SK-N-SH treated with all-trans-retinoic acid at 6 μM for 48 hours (cell line): ENCODE measurements around the gene CDKN3.
"Not testable (repeated sequence)": the region's sequence is repeated elsewhere in the genome, so short reads cannot be mapped to it uniquely, and the experiment has no call there.

ENCODE experiments used
- ATAC-seq: fragments of 200-7000 bp; cut with Tn5 transposase; 3 replicates; pipeline ENCODE4 v1.9.1; 2020; ENCODE audit warnings: mild to moderate bottlenecking, moderate library complexity
- BACH2 ChIP-seq: fragments of 250-450 bp; sonication (Bioruptor Pico); IDR thresholded peaks from 2 replicates; pipeline ENCODE4 v1.9.0; 2021; ENCODE audit warnings: mild to moderate bottlenecking, borderline replicate concordance
- CSRNP3 ChIP-seq: fragments of 250-450 bp; sonication (Bioruptor Pico); IDR thresholded peaks from 2 replicates; pipeline ENCODE4 v1.5.1; 2021; ENCODE audit warnings: mild to moderate bottlenecking, moderate library complexity
- ESRRG ChIP-seq: fragments of 250-450 bp; sonication (Bioruptor Pico); IDR thresholded peaks from 2 replicates; pipeline ENCODE4 v1.6.1; 2021; ENCODE audit warnings: mild to moderate bottlenecking
- GLIS3 ChIP-seq: fragments of 250-450 bp; sonication (Bioruptor Pico); IDR thresholded peaks from 2 replicates; pipeline ENCODE4 v1.5.0; 2020; ENCODE audit warnings: mild to moderate bottlenecking, moderate library complexity
- ISL1 ChIP-seq: fragments of 250-450 bp; sonication (Bioruptor Pico); IDR thresholded peaks from 2 replicates; pipeline ENCODE4 v2.1.2; 2022; ENCODE audit warnings: mild to moderate bottlenecking, moderate library complexity
- OSR1 ChIP-seq: fragments of 250-450 bp; sonication (Bioruptor Pico); IDR thresholded peaks from 2 replicates; pipeline ENCODE4 v1.8.0; 2022; ENCODE audit warnings: moderate library complexity, mild to moderate bottlenecking, inconsistent platforms
- PATZ1 ChIP-seq: fragments of 250-450 bp; sonication (Bioruptor Pico); IDR thresholded peaks from 2 replicates; pipeline ENCODE4 v1.8.0; 2020; ENCODE audit warnings: mild to moderate bottlenecking, moderate library complexity, borderline replicate concordance
- PPARA ChIP-seq: fragments of 250-450 bp; sonication (Bioruptor Pico); IDR thresholded peaks from 2 replicates; pipeline ENCODE4 v1.5.0; 2020; ENCODE audit warnings: mild to moderate bottlenecking, borderline replicate concordance
- RARB ChIP-seq: fragments of 250-450 bp; sonication (Bioruptor Pico); IDR thresholded peaks from 2 replicates; pipeline ENCODE4 v1.8.0; 2021; ENCODE audit warnings: mild to moderate bottlenecking, moderate library complexity
- TOX ChIP-seq: fragments of 250-450 bp; sonication (Bioruptor Pico); IDR thresholded peaks from 2 replicates; pipeline ENCODE4 v1.8.0; 2021; ENCODE audit warnings: mild to moderate bottlenecking, moderate library complexity, borderline replicate concordance
- TSHZ2 ChIP-seq: fragments of 250-450 bp; sonication (Bioruptor Pico); IDR thresholded peaks from 2 replicates; pipeline ENCODE4 v1.5.0; 2020; ENCODE audit warnings: mild to moderate bottlenecking, moderate library complexity
- ZC3H10 ChIP-seq: fragments of 250-450 bp; sonication (Bioruptor Pico); IDR thresholded peaks from 2 replicates; pipeline ENCODE4 v1.5.1; 2021; ENCODE audit warnings: mild to moderate bottlenecking, moderate library complexity
- ZFP3 ChIP-seq: fragments of 250-450 bp; sonication (Bioruptor Pico); IDR thresholded peaks from 2 replicates; pipeline ENCODE4 v1.5.0; 2020; ENCODE audit warnings: mild to moderate bottlenecking, moderate library complexity
- ZNF565 ChIP-seq: fragments of 450-650 bp; formaldehyde crosslinking; conservative IDR thresholded peaks from 2 replicates; pipeline ENCODE4 v1.5.0; 2020; ENCODE audit warnings: low read depth, mild to moderate bottlenecking, moderate library complexity
- ZNF8 ChIP-seq: fragments of 450-650 bp; formaldehyde crosslinking; IDR thresholded peaks from 2 replicates; pipeline ENCODE4 v1.5.0; 2020; ENCODE audit warnings: mild to moderate bottlenecking, moderate library complexity

The CDKN3 gene

GRCh38 chr14:54385556-54385955, 11.3 kb upstream of the CDKN3 start:
- no peak for ATAC-seq
- no peak for TF ChIP-seq ZNF565
- no peak for TF ChIP-seq CSRNP3

GRCh38 chr14:54387328-54387727, 9.5 kb upstream of the CDKN3 start:
- TF ChIP-seq OSR1, result no peak
- no peak for TF ChIP-seq ISL1 (CRISPR knock-in tag)
- TF ChIP-seq ZC3H10, result no peak
- no peak for TF ChIP-seq ESRRG (CRISPR knock-in tag)
- no peak for TF ChIP-seq TSHZ2 (CRISPR knock-in tag)
- TF ChIP-seq CSRNP3, result no peak
- no peak for TF ChIP-seq ZFP3 (CRISPR knock-in tag)
- TF ChIP-seq RARB (CRISPR knock-in tag), result no peak
- TF ChIP-seq, all 23 proteins: peak for 0

GRCh38 chr14:54392131-54392859, 4.5 kb upstream of the CDKN3 start:
- ATAC-seq, result no peak
- TF ChIP-seq ISL1 (CRISPR knock-in tag) (no peak), ZFP3 (CRISPR knock-in tag) (no peak), OSR1 (no peak), ZNF8 (CRISPR knock-in tag) (no peak), TSHZ2 (CRISPR knock-in tag) (no peak), PATZ1 (CRISPR knock-in tag) (no peak), ZC3H10 (no peak), PPARA (CRISPR knock-in tag) (no peak), BACH2 (CRISPR knock-in tag) (no peak), CSRNP3 (no peak), TOX (no peak), GLIS3 (CRISPR knock-in tag) (no peak)

More at GRCh38 chr14:54387328-54387727, 9.5 kb upstream of the CDKN3 start:
- ATAC-seq, result no peak

- not testable (repeated sequence) for ATAC-seq
Observed at GRCh38 chr14:54392986-54393884, 3.6 kb upstream of the CDKN3 start.
